RWPE2 (cell line): ENCODE results near the gene LYAR.
"Not testable (repeated sequence)": the region's sequence is repeated elsewhere in the genome, so short reads cannot be mapped to it uniquely, and the experiment has no call there.

Source experiments
- ATAC-seq: fragments of 200-7000 bp; cut with Tn5 transposase; 3 replicates; pipeline ENCODE4 v1.9.1; 2021; ENCODE audit warnings: low read depth
- DNase-seq: peaks from one replicate; pipeline ENCODE4 v3.0.0-alpha.2; 2020; ENCODE audit warnings: low spot score
- H3K27ac ChIP-seq: fragments of 450-650 bp; 2 replicates; pipeline ENCODE4 v1.5.1; 2017; ENCODE audit warnings: mild to moderate bottlenecking; ENCODE audit not compliant: poor library complexity, severe bottlenecking
- H3K27me3 ChIP-seq: fragments of 250-450 bp; sonication (Bioruptor Pico); 2 replicates; pipeline ENCODE4 v1.5.1; 2021; ENCODE audit warnings: mild to moderate bottlenecking, moderate library complexity; ENCODE audit not compliant: insufficient read depth, poor library complexity, severe bottlenecking
- H3K36me3 ChIP-seq: fragments of 250-450 bp; sonication (Bioruptor Pico); 2 replicates; pipeline ENCODE4 v1.5.1; 2020; ENCODE audit warnings: low read depth, mild to moderate bottlenecking, moderate library complexity
- H3K4me1 ChIP-seq: fragments of 250-450 bp; sonication (Bioruptor Pico); 2 replicates; pipeline ENCODE4 v1.5.1; 2021; ENCODE audit warnings: mild to moderate bottlenecking, moderate library complexity; ENCODE audit not compliant: insufficient read depth, poor library complexity, severe bottlenecking
- H3K4me3 ChIP-seq: fragments of 250-450 bp; sonication (Bioruptor Pico); 2 replicates; pipeline ENCODE4 v1.5.1; 2021; ENCODE audit warnings: mild to moderate bottlenecking, moderate library complexity; ENCODE audit not compliant: severe bottlenecking
- H3K9me3 ChIP-seq: fragments of 250-450 bp; sonication (Bioruptor Pico); 2 replicates; pipeline ENCODE4 v1.5.1; 2021; ENCODE audit warnings: mild to moderate bottlenecking, moderate library complexity; ENCODE audit not compliant: severe bottlenecking
- TF ChIP-seq, protein P1 (sequence below): fragments of 450-650 bp; IDR thresholded peaks from one replicate; pipeline ENCODE4 v1.5.1; 2017; ENCODE audit warnings: mild to moderate bottlenecking, moderate library complexity; ENCODE audit not compliant: poor library complexity, severe bottlenecking

Gene LYAR

DNA sequence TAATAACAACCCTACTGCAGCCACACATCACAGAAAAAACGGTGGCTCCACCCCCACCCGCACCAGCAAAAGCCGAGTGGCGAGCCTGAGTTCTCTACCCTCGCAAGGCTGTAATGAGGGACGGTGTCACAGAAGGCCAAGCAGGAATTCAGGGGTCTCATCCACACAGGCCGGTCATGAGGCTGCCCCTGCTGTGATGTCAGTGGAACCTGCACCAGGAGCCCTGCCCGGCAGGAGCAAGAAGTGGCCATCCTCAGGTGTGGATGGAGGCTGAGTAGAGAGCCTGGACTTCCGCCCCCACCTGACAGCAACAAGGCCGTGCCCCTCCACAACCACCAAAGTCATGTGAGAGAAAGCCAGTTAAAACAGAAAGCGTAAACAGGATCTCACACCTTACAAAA, 20.6 kb downstream of the LYAR start:
- no peak overlapping the region for H3K4me3 ChIP-seq
- H3K4me1 ChIP-seq = peaks cover 7% of the 10 kb centered on the region
- no peaks in the 10 kb centered on the region for H3K9me3 ChIP-seq
- peak overlapping the region; percentile 56 for H3K27ac ChIP-seq
- TF ChIP-seq, protein P1, sequence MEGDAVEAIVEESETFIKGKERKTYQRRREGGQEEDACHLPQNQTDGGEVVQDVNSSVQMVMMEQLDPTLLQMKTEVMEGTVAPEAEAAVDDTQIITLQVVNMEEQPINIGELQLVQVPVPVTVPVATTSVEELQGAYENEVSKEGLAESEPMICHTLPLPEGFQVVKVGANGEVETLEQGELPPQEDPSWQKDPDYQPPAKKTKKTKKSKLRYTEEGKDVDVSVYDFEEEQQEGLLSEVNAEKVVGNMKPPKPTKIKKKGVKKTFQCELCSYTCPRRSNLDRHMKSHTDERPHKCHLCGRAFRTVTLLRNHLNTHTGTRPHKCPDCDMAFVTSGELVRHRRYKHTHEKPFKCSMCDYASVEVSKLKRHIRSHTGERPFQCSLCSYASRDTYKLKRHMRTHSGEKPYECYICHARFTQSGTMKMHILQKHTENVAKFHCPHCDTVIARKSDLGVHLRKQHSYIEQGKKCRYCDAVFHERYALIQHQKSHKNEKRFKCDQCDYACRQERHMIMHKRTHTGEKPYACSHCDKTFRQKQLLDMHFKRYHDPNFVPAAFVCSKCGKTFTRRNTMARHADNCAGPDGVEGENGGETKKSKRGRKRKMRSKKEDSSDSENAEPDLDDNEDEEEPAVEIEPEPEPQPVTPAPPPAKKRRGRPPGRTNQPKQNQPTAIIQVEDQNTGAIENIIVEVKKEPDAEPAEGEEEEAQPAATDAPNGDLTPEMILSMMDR = no peak
- peaks cover 54% of the 10 kb centered on the region for H3K36me3 ChIP-seq
- no peak for ATAC-seq
- no peaks in the 10 kb centered on the region for H3K27me3 ChIP-seq
- DNase-seq = no peak

DNA sequence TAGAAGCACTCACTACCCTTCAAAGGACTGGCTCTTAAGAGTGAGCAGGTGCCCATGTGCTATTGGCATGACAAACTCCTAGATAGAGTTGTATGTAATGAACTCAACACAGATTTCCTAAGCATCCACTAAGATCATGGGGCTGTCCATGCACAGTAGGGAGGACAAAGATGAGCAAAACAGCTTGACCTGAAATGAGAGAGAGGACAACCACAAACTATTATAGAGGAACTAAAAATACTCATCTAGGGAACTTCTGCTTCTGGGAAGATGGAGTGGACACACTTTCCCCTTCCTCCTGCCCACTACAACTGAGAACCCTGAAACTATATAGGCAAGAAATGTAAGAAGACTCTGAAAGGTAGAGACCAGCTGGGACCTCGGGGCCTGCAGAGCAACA, 21.2 kb downstream of the LYAR start:
- ATAC-seq = no peak
- Histone ChIP-seq H3K4me3 (no peak overlapping the region), H3K4me1 (peaks cover 7% of the 10 kb centered on the region), H3K9me3 (no peaks in the 10 kb centered on the region), H3K27ac (peak overlapping the region; percentile 56), H3K36me3 (peaks cover 50% of the 10 kb centered on the region), H3K27me3 (no peaks in the 10 kb centered on the region)
- no peak for DNase-seq
- TF ChIP-seq, protein P1 = no peak

DNA sequence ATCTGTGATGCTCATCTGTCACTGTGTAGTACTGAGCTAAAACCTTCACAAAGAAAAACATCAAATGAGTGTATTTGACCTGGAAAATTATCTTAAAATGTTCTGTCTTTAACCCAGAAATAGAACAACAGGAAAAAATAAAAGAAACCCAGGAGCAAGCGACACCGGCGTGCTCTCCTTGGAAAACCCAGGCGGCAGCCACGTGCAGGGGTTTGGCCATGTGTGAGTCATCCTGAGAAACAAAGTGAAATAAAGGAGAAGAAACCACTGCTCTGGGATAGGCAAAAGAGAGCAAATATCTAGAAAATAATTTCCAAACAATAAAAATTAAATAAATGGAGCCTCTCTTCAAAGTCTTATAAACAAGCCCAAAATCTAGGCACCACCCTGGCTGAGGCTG, 22.0 kb downstream of the LYAR start:
- TF ChIP-seq, protein P1 = no peak
- H3K9me3 ChIP-seq = no peaks in the 10 kb centered on the region
- no peak for DNase-seq
- no peak overlapping the region for H3K27ac ChIP-seq
- no peak overlapping the region for H3K4me3 ChIP-seq
- no peaks in the 10 kb centered on the region for H3K27me3 ChIP-seq
- H3K36me3 ChIP-seq = peaks cover 42% of the 10 kb centered on the region
- H3K4me1 ChIP-seq = peaks cover 7% of the 10 kb centered on the region
- ATAC-seq = no peak

DNA sequence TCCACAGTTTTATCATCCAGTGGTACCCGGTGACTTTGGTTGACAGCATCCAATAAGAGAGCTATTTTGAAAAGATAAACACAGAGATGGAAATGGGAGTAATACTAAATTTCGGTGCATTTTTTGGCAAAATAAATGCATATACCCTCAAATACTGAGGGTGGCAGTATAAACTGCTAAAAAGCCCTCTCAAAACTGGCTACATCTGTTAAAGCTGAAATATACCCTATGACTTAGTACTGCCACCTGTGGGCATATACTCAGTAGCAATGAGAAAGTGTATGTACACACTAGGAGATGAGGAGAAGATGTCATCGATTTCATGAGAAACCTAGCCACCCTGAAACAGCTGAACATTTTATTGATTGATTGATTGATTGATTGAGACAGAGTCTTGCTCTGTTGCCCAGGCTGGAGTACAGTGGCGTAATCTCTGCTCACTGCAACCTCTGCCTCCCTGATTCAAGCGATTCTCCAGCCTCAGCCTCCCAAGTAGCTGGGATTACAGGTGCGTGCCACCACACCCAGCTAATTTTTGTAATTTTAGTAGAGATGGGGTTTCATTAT, 29.7 kb downstream of the LYAR start:
- Histone ChIP-seq H3K9me3 (no peaks in the 10 kb centered on the region), H3K4me3 (no peak overlapping the region), H3K27me3 (peaks cover 8% of the 10 kb centered on the region), H3K4me1 (no peaks in the 10 kb centered on the region), H3K27ac (no peak overlapping the region), H3K36me3 (no peaks in the 10 kb centered on the region)
- ATAC-seq (peak; percentile 89), DNase-seq (no peak)
- TF ChIP-seq, protein P1 = peak; percentile 72

DNA sequence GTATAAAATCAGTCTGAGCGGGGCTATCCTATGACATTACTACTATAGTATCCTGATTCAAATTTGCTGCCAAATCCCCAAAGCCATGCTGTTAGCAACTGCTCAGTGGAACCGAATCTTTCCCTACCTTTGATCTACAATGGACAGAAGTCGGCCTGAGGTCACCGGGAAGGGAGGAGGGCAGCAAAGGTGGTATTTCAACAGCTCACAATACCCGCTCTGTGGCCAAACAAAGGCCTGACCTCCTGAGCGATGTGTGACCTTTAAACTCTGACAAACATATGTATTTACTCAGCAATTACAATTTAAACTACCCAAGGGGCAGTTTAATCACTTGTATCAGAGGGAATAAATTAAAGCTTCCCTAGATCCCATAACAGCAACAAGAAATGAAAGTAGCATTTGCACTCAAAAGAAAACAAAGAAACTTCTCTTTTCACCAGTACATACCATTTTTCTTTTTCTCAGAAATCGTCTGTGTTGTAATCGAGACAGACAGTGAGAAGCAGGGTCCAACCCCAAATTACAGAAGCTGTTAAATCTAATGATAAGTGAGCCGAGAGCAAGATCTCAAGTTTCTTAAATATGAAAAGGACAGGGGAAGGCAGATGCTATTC, 30.4 kb downstream of the LYAR start:
- no peaks in the 10 kb centered on the region for H3K9me3 ChIP-seq
- H3K4me1 ChIP-seq = no peaks in the 10 kb centered on the region
- H3K27ac ChIP-seq = no peak overlapping the region
- H3K36me3 ChIP-seq = no peaks in the 10 kb centered on the region
- H3K4me3 ChIP-seq = no peak overlapping the region
- TF ChIP-seq, protein P1 = no peak
- no peak for DNase-seq
- no peak for ATAC-seq
- H3K27me3 ChIP-seq = peaks cover 15% of the 10 kb centered on the region

DNA sequence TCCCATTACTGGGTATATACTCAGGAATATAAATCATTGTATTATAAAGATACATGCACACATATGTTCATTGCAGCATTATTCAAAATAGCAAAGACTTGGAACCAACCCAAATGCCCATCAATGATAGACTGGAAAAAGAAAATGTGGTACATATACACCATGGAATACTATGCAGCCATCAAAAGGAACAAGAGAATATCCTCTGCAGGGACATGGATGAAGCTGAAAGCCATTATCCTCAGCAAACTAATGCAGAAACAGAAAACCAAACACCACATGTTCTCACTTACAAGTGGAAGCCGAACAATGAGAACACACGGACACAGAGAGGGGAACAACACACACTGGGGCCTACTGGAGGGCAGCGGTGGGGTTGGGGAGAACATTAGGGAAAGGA, 32.2 kb downstream of the LYAR start:
- ATAC-seq, H3K27ac ChIP-seq: not testable (repeated sequence)

More for the DNA sequence above, 32.2 kb downstream of the LYAR start:
- not testable (repeated sequence) for H3K4me1 ChIP-seq, DNase-seq, H3K4me3 ChIP-seq, H3K9me3 ChIP-seq, H3K36me3 ChIP-seq
- peaks cover 26% of the 10 kb centered on the region for H3K27me3 ChIP-seq
